GM21381 (cell line): ENCODE measurements around the gene SLC3A2.
"Not testable (repeated sequence)": the region's sequence is repeated elsewhere in the genome, so short reads cannot be mapped to it uniquely, and the experiment has no call there.

ENCODE experiments used
- ATAC-seq: cut with Tn5 transposase; IDR thresholded peaks from one replicate; pipeline ENCODE4 v1.9.1; 2021; ENCODE audit warnings: mild to moderate bottlenecking, moderate library complexity; ENCODE audit not compliant: unreplicated experiment

Gene SLC3A2

GRCh38 chr11:62925745-62926679 lies 45.3 kb downstream of the SLC3A2 start:
- ATAC-seq: no peak

GRCh38 chr11:62926680-62927455 lies 46.2 kb downstream of the SLC3A2 start:
- no peak for ATAC-seq

GRCh38 chr11:62928011-62928410 lies 47.3 kb downstream of the SLC3A2 start:
- no peak for ATAC-seq

GRCh38 chr11:62930157-62930556 lies 49.5 kb downstream of the SLC3A2 start:
- no peak for ATAC-seq

- ATAC-seq: no peak
Observed at GRCh38 chr11:62930666-62931065, 50.0 kb downstream of the SLC3A2 start.

- no peak for ATAC-seq
Observed at GRCh38 chr11:62931499-62932278, 51.0 kb downstream of the SLC3A2 start.

- no peak for ATAC-seq
Observed at GRCh38 chr11:62933285-62933684, 52.6 kb downstream of the SLC3A2 start.

- ATAC-seq: no peak
Observed at GRCh38 chr11:62933750-62934495, 53.2 kb downstream of the SLC3A2 start.

- ATAC-seq: no peak
Observed at GRCh38 chr11:62934496-62934785, 53.7 kb downstream of the SLC3A2 start.

GRCh38 chr11:62937528-62937927 lies 56.8 kb downstream of the SLC3A2 start:
- ATAC-seq: not testable (repeated sequence)
